NCI-H774 (cell line): ENCODE data around the gene MND1.

ENCODE experiments used
- DNase-seq: peaks from one replicate; lab custom pipeline; 2025; lab: John Stamatoyannopoulos, UW

Gene MND1

GRCh38 chr4:153346563-153346962 is 2.1 kb downstream of the MND1 start:
- DNase-seq: no peak

DNA sequence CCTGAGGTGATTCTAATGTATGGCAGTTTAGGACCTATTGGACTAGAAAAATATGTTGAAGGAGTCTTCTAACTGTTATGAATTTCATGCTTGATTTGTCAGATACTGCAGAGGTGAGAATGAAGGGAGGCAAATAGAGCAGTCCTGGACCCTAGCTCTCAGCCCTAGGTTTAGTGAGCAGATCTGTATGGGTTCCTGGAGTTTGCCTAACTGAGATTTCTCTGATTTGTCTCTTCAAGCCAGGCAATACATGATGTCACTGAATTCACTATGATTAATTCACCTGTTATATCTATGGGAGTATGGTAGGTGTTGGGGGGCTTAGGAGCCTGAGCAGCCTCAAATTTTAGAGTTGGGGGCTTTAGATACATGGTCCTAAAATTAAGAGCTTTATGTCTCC is 2.6 kb downstream of the MND1 start:
- no peak for DNase-seq

DNA sequence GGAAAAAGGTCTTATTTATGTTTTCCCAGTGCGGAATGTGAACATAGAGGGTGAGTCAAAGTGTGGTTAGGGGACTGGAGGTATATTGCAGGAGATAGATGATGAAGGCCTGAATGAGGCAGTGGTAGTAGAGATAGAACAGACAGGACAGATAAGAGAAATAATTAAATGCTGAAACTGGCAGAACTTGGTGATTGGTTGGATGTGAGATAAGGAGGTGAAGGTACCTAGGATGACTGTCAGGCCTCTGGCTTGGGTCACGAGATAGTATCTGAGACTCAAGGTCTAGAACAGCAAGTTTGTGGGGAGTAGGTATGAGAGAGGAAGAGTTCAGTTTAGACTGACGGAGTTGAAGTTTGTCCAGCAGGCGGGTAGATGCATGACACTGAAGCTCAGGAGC is 3.5 kb downstream of the MND1 start:
- DNase-seq: no peak

DNA sequence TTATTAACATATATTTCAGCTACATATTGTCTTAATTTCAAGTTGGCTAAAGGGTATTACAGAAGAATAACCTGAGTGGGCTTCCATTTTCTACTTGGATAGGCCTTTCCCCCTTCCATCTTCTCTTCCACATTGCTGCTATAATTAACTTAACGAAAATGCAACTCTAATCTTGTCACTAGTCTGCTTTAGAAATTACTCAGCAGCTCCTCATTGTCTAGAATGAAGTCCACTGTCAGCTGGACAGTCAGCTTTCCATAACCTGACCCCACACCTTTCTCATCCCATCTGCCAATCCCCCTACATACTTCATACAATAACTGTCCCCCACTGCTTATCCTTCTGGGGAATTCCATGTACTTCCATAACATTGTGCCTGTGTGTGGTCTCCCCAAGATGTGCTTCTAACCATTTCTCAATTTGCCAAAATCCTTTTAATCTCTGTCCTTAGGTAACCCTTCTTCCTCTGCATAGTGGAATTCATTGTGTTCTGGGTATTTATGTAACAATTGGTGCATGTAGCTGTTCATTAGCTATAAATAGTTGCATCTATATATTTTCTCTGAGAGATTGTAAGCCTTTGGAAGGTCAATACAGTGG is 4.8 kb downstream of the MND1 start:
- DNase-seq: no peak

DNA sequence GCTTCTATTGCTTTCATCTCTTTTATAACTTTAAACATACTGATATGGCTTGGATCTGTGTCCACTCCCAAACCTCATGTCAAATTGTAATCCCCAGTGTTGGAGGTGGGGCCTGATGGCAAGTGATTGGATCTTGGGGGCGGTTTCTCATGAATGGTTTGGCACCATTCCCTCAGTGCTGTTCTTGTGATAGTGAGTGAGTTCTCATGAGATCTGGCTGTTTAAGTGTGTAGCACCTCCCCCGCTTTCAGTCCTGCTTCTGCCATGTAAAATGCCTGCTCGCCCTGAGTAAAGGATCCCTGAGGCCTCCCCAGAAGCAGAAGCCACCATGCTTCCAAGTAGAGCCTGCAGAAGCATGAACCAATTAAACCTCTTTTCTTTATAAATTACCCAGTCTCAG is 17.7 kb downstream of the MND1 start:
- no peak for DNase-seq

GRCh38 chr4:153364061-153364460 is 19.6 kb downstream of the MND1 start:
- no peak for DNase-seq

GRCh38 chr4:153365003-153365402 is 20.5 kb downstream of the MND1 start:
- DNase-seq: no peak

GRCh38 chr4:153366486-153366885 is 22.0 kb downstream of the MND1 start:
- DNase-seq: no peak

DNA sequence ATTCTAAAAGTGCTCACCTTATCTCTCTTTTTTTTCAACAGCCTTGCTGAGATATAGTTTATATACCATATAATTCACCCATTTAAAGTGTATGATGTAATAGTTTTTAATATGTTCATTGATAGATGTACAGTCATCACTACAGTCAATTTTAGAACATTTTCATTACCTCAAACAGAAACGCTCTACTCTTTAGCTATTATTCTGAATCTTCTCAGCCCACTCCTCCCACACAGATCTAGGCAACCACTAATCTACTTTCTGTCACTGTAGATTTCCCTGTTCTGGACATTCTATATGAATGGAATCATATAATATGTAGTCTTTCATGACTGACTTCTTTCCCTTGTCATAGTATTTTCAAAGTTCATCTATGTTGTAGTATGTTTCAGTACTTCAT is 22.6 kb downstream of the MND1 start:
- DNase-seq: no peak

DNA sequence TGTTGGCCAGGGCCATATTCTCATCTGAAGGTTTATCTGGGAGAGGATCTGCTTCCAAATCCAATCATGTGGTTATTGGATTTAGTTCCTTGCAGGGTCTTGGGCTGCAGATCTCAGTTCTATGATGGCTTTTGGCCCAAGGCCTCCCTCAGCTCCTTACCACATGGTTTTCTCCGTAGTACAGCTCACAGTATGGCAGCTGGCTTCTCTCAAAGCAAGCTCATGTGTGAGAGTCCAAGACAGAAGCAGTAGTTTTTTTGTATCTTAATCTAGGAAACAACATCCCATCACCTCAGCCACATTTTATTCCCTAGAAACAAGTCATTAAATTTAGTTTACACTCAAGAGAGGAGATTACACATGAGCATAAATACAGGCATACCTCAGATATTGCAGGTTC is 24.5 kb downstream of the MND1 start:
- DNase-seq: no peak

DNA sequence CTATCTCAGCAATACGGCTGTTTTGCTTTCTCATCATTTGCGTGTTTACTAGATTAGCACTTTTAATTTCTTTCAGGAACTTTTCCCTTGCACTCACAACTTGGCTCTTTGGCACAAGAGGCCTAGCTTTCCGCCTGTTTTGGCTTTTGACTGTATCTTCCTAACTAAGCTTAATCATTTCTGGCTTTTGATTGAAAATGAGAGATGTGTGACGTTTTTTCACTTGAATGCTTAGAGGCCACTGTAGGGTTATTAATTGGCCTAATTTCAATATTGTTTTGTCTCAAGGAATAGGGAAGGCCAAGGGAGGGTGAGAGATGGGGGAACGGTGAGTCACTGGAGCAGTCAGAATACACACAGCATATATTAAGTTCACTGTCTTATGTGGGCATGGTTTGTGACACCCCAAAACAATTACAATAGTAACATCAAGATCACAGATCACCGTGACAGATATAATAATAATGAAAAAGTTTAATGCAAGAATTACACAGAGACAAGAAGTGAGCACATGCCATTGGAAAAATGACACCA is 27.3 kb downstream of the MND1 start:
- no peak for DNase-seq

GRCh38 chr4:153372967-153373562 is 28.6 kb downstream of the MND1 start:
- no peak for DNase-seq

GRCh38 chr4:153374442-153374841 is 30.0 kb downstream of the MND1 start:
- DNase-seq: no peak

- DNase-seq: no peak
These were observed 30.8 kb downstream of the MND1 start for GRCh38 chr4:153375303-153375702.

GRCh38 chr4:153383131-153383530 is 38.6 kb downstream of the MND1 start:
- no peak for DNase-seq

DNA sequence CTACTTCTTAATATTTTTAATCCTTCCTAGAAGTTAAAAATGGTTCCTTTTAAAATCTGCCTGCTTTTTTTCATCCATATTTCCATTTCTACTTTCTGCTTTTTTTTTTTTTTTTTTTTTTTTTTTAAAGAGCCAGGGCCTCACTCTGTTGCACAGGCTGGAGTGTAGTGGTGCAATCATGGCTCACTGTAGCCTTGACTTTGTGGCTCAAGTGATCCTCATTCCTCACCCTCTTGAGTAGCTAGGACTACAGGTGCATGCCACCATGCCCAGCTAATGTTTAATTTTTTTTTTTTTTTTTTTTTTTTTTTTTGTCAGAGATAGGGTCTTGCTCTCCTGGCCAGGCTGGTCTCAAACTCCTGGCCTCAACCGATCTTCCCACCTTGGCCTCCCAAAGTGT is 39.7 kb downstream of the MND1 start:
- no peak for DNase-seq

- no peak for DNase-seq
These were observed 41.3 kb downstream of the MND1 start for GRCh38 chr4:153385784-153386183.

- no peak for DNase-seq
These were observed 43.5 kb downstream of the MND1 start for GRCh38 chr4:153387981-153388380.

DNA sequence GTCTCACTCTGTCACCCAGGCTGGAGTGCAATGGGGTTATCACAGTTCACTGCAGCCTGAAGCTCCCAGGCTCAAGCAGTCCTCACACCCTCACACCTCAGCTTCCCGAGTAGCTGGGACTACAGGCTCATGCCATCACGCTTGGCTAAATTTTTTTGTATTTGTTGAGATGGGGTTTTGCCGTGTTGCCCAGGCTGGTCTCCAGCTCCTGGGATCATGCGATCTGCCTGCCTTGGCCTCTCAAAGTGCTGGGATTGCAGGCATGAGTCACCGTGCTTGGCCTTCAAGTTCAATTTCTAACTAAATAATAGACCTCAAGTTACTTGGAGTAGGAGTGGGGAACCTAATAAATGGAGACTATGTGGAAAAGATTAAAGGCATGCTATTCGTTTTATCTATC is 48.9 kb downstream of the MND1 start:
- DNase-seq: no peak

GRCh38 chr4:153394945-153395344 is 50.5 kb downstream of the MND1 start:
- no peak for DNase-seq

DNA sequence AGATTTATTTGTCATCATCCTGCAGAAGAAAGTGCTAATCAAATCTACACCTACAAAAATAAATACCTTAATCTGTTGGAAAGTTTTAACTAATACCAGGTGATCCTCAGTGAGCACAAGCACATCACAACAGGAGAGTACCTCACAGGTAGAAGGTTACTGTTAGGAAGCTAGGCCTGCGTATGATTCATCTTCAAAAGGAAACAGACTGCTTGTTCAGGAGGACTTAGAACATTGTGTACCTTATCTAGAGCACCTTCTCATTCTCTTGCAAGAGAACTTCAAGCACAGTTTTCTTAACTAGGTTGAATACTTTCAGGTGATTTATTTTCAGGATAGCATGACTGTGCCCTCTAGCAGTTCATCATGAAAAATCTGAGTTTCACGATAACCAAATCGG is 54.2 kb downstream of the MND1 start:
- DNase-seq: no peak

DNA sequence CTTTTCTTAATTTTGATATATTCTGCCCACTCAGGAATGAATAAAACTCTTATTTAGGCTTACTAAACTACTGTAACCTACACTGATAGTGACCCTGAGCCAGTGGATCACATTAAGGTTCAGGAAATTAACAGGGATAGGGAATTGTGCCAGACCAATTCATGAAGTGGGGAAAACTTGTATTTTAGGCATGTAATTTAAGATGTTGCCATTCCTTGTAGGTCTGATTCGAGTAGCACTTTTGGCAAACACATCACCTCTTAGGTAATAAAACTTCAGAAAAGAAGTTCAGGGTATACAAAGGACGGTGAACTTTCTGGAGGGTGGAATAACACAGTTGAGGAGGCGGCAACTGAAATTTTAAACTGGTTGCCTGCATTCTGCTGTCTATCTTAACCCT is 54.9 kb downstream of the MND1 start:
- no peak for DNase-seq

GRCh38 chr4:153401501-153401900 is 57.0 kb downstream of the MND1 start:
- no peak for DNase-seq

DNA sequence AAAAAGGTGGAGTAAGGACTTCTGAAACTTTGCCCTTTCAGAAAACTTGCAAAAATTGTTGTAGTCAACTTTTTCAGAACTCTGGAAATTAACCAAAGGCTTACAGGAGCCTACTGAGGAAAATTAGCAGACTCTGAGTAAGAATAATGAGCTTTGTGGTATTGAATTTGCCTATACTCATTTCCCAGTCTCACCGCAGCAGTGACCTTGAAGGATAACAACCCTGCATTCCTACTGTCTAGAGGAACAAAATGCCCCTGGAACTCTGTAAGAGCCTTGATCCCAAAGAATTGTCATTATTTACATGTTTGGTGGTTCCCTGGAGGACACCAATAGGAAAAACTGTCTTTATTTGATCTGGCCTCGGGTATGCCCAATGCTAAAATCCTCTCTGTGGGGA is 57.9 kb downstream of the MND1 start:
- DNase-seq: no peak
